Progenitor cell of endocrine pancreas (in vitro differentiated cells): ENCODE results near the gene RTL5. TPM values are rescaled to one million over a fixed set of nuclear protein-coding genes. Genes with fewer than 3 reads are reported as not detected.

ENCODE experiments used
- DNase-seq: peaks from one replicate; pipeline ENCODE4 v3.0.0; 2021; ENCODE audit warnings: low spot score; ENCODE audit not compliant: unreplicated experiment
- H3K27ac Mint-ChIP-seq: 2 replicates; pipeline ENCODE4 v1.8.0; 2021; ENCODE audit warnings: mild to moderate bottlenecking, moderate library complexity, mixed read lengths
- H3K27me3 Mint-ChIP-seq: 2 replicates; pipeline ENCODE4 v1.8.0; 2021; ENCODE audit warnings: mixed read lengths
- H3K36me3 Mint-ChIP-seq: 2 replicates; pipeline ENCODE4 v1.8.0; 2022; ENCODE audit warnings: mixed read lengths; ENCODE audit not compliant: insufficient read depth
- H3K4me1 Mint-ChIP-seq: 2 replicates; pipeline ENCODE4 v1.8.0; 2021; ENCODE audit warnings: low read depth, mixed read lengths
- H3K4me3 Mint-ChIP-seq: 2 replicates; pipeline ENCODE4 v1.8.0; 2021; ENCODE audit warnings: low read depth, mild to moderate bottlenecking, moderate library complexity, mixed read lengths
- H3K9me3 Mint-ChIP-seq: 2 replicates; pipeline ENCODE4 v1.8.0; 2021; ENCODE audit warnings: low read depth, mixed read lengths
- CTCF ChIP-seq: fragments of 200-600 bp; sonication (generic); IDR thresholded peaks from one replicate; pipeline ENCODE4 v1.5.0; 2021; ENCODE audit warnings: antibody characterized with exemption, mild to moderate bottlenecking; ENCODE audit not compliant: unreplicated experiment
- total RNA-seq: library from RNA; stranded (reverse); gene quantifications from 2 replicates; pipeline ENCODE4 v1.2.1, GENCODE V29; 2021

RTL5 gene
- total RNA-seq, 1 donor from 2014 or later = 19.4 TPM

GRCh38 chrX:72121383-72121782, 10.3 kb downstream of the RTL5 start:
- no peaks in the 10 kb centered on the region for H3K27me3 Mint-ChIP-seq
- no peak overlapping the region for H3K4me3 Mint-ChIP-seq
- H3K9me3 Mint-ChIP-seq = peaks cover 25% of the 10 kb centered on the region
- peaks cover 24% of the 10 kb centered on the region for H3K4me1 Mint-ChIP-seq
- DNase-seq = no peak
- no peak for TF ChIP-seq CTCF
- H3K27ac Mint-ChIP-seq = no peak overlapping the region
- H3K36me3 Mint-ChIP-seq = no peaks in the 10 kb centered on the region

GRCh38 chrX:72120837-72121236, 10.9 kb downstream of the RTL5 start:
- TF ChIP-seq CTCF = no peak
- H3K36me3 Mint-ChIP-seq = no peaks in the 10 kb centered on the region
- peaks cover 23% of the 10 kb centered on the region for H3K4me1 Mint-ChIP-seq
- H3K4me3 Mint-ChIP-seq = no peak overlapping the region
- H3K27ac Mint-ChIP-seq = no peak overlapping the region
- H3K27me3 Mint-ChIP-seq = no peaks in the 10 kb centered on the region
- no peak for DNase-seq
- H3K9me3 Mint-ChIP-seq = peaks cover 25% of the 10 kb centered on the region

- peaks cover 11% of the 10 kb centered on the region for H3K9me3 Mint-ChIP-seq
- TF ChIP-seq CTCF = no peak
- H3K4me1 Mint-ChIP-seq = peaks cover 7% of the 10 kb centered on the region
- no peak overlapping the region for H3K27ac Mint-ChIP-seq
- DNase-seq = no peak
- no peaks in the 10 kb centered on the region for H3K27me3 Mint-ChIP-seq
- H3K36me3 Mint-ChIP-seq = no peaks in the 10 kb centered on the region
- H3K4me3 Mint-ChIP-seq = no peak overlapping the region
Observed at GRCh38 chrX:72117636-72118210, 14.0 kb downstream of the RTL5 start.

GRCh38 chrX:72115380-72115779, 16.3 kb downstream of the RTL5 start:
- Mint-ChIP-seq H3K36me3 (no peaks in the 10 kb centered on the region), H3K27ac (no peak overlapping the region)

GRCh38 chrX:72114807-72115206, 16.9 kb downstream of the RTL5 start:
- Mint-ChIP-seq H3K4me3 (no peak overlapping the region), H3K27ac (no peak overlapping the region), H3K27me3 (no peaks in the 10 kb centered on the region), H3K9me3 (peaks cover 6% of the 10 kb centered on the region), H3K36me3 (no peaks in the 10 kb centered on the region), H3K4me1 (peaks cover 11% of the 10 kb centered on the region)
- TF ChIP-seq CTCF = no peak
- no peak for DNase-seq

More at GRCh38 chrX:72115380-72115779, 16.3 kb downstream of the RTL5 start:
- no peak overlapping the region for H3K4me3 Mint-ChIP-seq
- no peak for DNase-seq
- peaks cover 11% of the 10 kb centered on the region for H3K4me1 Mint-ChIP-seq
- peaks cover 10% of the 10 kb centered on the region for H3K9me3 Mint-ChIP-seq
- no peaks in the 10 kb centered on the region for H3K27me3 Mint-ChIP-seq
- TF ChIP-seq CTCF = no peak
